Testis (tissue), 2 donors: ENCODE measurements around the gene SVEP1.

ENCODE experiments used
- CTCF ChIP-seq, 3 experiments: fragments of 450-650 bp in 2 of 3; fragments of 200-600 bp in 1 of 3; sonication (generic) in 1 of 3; IDR thresholded peaks; one replicate each; pipeline ENCODE4 v1.5.1; 2016 to 2019; ENCODE audit warnings: antibody characterized with exemption in 3 of 3, mild to moderate bottlenecking in 2 of 3, moderate library complexity in 1 of 3
- POLR2A ChIP-seq: fragments of 450-650 bp; IDR thresholded peaks from one replicate; pipeline ENCODE4 v1.6.1; 2017; ENCODE audit warnings: antibody characterized with exemption, mild to moderate bottlenecking, moderate library complexity

GRCh38 chr9:110343551-110343950, 236.0 kb downstream of the SVEP1 start:
- TF ChIP-seq CTCF (IDR thresholded peaks at IDR 0.05) (no peak), POLR2A (no peak)
